DMS79 (cell line): ENCODE measurements around the gene C1QTNF9B.
"Not testable (repeated sequence)": the region's sequence is repeated elsewhere in the genome, so short reads cannot be mapped to it uniquely, and the experiment has no call there.

Experiments used
- DNase-seq: peaks from one replicate; lab custom pipeline; 2025; lab: John Stamatoyannopoulos, UW

The C1QTNF9B gene

DNA sequence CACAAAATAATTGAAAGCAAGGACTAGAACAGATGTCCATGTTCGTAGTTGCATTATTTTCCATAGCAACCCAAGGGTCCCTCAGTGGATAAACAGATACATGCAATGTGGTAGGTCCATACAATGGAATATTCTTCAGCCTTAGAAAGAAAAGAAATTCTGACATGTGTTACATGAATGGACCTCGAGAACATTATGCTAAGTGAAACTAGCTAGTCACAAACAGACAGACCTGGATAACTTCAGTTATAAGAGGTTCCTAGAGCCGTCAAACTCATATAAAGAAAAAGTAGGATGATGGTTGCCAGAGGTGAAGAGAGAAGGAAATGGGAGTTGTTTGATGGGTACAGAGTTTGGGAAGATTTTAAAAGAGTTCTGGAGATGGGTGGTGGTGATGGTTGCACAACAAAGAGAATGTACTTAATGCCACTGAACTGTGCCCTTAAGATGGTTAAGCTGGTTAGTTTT lies at the start of gene C1QTNF9B:
Gene C1QTNF9B (minus strand): TSS at position 51 of the 468 bp plus-strand sequence.
- DNase-seq: not testable (repeated sequence)

DNA sequence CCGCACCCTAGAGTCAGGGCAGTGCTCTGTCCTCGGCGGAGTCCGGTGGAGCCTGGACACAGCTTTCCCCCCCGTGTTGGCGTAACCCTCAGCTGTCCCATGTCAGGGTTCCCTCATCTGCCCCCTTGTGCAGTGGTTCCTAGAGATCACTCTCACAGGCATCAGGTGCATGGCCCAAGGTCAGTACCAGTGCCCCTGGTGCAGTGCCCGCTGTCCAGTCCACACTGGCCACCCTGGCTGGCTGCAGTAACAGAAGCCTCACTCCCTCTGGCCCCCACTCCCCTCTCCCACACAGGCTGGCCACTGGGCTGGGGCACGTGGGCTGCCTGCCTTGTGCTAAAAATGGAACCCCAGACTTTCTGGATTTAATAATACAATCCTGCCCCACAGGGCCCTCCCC lies 49.6 kb upstream of the C1QTNF9B start:
- no peak for DNase-seq

DNA sequence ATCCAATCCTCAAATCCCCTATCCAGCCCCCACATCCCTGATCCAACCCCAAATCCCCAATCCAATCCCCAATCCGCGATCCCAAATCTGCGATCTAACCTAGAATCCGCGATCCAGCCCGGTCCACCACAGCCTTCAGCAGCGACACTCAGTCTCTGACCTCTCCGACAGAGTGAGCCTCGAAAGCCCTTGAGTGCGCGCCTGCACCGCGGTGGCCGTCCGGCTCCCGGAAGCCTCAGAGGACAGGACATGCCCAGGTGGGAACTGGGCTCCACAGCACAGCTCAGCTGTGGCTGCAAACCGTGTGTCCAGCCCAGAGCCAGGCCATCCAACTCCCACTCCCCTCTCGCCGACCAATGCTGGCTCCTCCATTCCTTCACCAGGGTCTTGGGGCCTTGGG lies 48.8 kb upstream of the C1QTNF9B start:
- no peak for DNase-seq

DNA sequence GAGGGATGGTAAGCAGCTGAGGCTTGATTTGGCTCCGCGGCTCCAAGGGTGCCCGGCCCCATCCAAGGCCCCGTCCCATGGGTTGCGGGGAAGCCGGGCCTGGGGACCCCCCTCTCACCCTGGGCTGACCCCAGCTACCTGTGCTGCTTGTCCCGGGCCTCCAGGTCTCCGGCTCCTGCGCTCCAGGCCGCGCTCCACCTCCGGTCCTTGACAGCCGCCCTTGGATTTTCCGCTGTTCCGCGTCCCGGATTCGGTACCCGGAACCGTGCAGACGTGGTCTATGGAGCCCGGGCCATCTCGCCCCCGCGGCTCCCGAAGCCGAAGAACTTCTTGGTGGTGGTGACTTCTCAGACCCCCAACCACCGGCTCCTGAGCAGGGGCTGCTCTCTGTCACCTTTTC lies 48.3 kb upstream of the C1QTNF9B start:
- DNase-seq: no peak

DNA sequence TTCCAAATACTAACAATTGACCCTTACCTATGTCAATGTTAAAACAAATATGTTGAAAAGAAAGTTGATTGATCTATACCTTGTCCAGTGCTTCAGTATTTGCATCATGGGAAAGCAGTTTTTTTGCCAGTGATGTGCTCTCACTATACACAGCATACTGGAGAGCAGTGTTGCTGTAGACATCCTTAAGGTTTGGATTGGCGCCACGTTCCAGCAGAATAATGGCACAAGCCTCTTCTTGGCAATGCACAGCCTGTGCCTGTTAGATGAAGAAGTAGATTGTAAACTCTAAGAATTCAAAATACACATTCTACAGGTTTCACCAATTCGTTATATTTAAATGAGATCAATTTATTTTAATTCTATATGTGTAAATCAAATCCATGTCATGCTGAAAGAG lies 43.9 kb upstream of the C1QTNF9B start:
- DNase-seq: no peak

DNA sequence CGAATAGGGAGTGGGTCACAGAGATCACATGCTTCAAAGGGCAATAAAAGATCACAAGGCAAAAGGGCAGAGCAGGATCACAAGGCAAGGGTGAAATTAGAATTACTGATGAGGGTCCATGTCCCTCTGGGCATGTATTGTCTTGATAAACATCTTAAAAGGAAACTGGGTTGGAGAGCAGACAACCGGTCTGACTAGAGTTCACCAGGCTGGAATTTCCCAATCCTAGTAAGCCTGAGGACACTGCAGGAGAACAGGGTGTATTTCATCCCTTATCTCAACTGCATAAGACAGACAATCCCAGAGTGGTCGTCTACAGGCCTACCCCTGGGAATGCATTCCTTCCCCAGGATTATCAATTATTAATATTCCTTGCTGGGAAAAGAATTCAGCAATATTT lies 42.4 kb upstream of the C1QTNF9B start:
- not testable (repeated sequence) for DNase-seq

DNA sequence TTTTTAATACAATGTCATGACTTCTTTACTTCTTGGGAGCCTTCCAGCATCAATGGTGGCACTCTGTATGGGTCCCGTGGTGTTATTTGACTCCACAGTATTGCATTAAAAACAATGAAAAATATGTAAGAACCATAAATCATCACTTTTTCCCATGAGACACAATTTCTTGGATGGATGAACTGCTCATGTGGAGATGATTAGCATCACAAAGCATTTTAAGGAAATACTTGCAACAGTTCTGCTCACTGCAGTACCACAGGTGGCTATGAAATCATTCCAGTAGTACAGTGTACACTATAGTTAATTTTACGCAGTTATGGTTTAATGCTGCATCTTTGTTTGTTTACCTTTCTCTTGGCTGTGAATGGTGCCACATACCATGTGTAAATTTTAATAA lies 37.2 kb upstream of the C1QTNF9B start:
- DNase-seq: no peak

DNA sequence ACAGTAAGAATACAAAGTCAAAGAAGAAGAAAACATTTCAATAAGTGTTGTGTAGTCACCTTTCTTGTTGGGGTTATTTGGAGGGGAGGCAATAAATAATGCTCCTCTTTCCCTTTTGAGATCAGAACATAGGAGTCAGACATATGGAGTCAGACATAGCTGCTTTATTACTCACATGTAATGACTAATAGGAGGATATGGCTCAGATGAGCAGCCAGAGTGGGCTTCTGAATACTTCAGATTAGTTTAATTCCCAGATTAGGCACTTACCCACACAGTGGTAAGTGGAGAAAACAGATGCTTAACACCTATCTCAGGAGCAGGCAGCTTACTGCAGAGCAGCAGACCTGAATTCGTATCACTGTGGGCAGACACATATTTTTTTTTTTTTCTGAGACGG lies 31.7 kb upstream of the C1QTNF9B start:
- DNase-seq: no peak

DNA sequence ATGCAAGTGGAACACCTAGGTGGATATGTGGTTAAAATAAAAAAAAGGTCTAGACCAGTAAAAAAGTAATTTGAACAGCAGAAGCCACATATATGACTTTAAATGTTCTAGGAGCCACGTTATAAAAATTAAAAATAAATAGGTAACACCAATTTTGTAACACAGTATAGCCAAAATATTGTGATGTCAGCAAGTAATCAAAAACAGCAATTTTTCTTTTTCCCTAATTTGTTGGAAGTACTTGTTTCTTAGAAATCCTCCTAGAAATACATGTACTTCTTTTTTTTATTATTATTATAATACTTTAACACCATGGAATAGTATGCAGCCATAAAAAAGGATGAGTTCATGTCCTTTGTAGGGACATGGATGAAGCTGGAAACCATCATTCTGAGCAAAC lies 25.7 kb upstream of the C1QTNF9B start:
- no peak for DNase-seq

DNA sequence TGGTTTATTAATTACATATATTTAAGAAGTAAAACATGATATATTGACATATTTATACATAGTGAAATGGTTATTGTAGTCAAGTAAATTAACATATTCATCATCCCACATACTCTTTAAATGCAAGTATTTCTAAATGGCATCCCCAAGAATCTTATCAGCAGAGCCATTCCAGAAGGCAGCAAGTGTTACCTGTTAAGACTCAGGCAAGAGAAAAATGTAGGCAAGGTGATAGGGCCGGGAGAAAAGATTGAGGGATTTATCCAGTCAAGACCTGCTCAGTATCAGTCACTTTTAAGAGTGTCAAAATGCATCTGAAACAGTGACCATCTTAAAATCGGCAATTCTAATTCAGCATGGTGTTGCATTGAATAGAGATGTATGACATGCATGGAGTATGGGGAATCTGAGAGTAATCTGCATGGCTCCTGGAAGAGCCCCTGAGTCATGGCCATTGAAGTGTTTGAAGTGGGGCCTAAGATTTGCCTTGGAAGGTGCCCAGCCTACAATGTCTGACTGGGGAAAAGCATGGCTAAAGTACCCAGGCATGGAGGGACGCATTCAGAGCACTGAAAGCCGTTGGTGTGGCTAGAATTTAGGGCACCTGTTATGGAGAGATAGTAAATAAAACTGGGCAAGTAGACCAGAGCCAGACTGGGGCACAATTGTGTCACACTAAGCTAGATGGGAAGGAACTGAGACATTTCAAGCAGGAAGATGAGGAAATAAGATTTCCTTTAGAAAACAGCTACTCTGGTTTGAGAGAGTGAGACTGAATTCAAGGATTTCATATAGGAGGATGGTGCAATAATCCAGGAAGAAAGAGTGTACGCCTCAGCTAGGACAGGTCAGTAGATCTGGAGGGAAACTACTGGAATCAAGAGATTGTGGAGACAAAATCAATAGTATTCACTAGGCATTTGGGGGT lies 25.0 kb upstream of the C1QTNF9B start:
- no peak for DNase-seq

DNA sequence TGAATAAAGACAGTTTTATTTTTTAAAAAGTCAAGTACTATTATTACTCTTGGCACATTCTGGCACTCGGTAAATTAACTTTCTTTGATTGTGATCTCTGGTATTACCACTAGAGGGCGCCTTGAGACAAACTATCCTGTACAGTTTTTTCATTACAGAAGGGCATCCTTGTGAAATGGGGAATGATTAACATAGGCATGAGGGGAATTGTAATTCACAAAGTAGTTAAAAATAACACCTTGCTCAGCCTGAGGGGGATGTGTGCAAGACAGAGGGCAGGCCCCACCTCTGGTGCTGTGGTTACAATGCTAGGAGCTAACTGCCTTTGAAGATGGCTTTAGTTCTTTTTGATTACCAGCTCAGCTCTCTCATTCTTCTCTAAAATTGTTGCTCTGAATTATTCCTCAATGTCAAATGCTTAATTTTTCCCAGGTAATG lies 24.2 kb upstream of the C1QTNF9B start:
- DNase-seq: no peak

DNA sequence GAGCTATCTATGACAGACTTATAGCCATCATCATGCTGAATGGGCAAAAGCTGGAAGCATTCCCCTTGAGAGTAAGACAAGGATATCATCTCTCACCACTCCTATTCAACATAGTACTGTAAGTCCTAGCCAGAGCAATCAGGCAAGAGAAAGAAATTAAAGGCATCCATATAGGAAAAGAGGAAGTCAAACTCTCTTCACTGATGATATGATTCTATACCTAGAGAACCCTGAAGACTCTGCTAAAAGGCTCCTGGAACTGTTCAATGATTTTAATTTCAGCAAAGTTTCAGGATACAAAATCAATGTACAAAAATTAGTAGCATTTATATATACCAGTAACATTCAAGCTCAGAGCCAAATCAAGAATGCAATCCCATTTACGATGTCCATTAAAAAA lies 21.7 kb upstream of the C1QTNF9B start:
- DNase-seq: no peak

DNA sequence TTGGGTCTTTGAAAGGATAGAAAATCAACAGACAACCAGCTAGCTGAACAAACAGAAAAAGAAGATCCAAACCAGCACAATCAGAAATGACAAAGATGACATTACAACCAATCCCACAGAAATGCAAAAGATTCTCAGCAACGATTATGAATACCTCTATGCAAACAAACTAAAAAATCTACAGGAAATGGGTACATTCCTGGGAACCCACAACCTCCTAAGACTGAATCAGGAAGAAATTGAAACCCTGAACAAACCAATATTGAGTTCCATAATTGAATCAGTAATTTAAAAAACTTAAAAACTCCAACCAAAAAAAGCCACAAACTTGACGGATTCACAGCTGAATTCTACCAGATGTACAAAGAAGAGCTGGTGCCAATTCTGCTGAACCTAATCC lies 20.9 kb upstream of the C1QTNF9B start:
- no peak for DNase-seq

DNA sequence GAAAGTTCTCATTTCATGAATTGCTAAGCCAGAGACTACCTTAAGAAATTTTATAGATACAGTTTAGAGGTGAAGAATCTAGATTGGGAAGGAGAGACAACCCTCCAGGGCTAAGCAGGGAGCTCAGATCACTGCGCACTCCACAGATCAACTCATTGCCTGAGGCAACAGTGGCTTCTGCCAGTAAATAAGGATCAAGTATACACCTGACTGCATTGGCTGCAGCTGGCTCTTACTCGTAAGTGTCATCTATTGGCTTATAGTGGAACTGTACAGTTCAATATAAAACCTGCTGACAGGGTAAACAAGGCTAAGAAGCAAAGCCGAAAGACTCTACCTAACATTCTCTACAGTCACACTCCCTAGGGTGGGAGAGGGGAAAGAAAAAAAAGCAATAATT lies 18.0 kb upstream of the C1QTNF9B start:
- DNase-seq: no peak

DNA sequence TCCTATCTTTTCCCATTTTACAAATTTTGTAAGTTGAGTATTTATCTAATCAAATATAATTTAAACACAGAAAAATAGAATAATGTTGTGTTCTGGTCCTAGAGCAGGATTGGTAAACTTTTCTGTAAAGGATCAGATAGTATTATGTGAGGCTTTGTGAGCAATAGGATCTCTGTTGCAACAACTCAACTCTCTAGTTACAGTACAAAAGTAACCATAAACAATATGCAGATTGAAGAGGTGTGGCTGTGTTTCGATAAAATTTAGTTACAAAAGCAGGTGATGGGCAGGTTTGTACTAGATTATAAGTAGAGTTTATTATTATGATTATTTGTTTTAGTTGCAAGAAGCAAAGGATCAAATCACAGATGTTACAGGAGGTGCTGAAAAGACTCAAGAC lies 15.2 kb upstream of the C1QTNF9B start:
- DNase-seq: no peak

DNA sequence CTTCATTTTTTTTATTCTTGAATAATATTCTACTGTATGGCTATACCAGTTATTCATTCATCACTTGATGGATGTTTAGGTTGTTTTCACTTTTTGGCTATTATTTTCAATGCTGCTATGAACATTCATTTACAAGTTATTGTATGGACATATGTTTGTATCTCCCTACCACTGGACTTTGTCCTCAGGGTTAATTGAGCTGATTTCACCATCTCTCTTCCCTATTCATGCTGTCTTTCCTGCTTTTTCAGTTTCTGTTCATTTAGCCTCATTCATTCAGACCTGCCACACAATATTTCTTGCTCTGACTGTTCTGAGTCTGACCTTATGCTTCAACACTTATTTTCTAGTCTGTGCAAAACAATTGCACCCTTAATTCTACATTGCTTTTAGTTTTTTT lies 12.3 kb upstream of the C1QTNF9B start:
- no peak for DNase-seq

DNA sequence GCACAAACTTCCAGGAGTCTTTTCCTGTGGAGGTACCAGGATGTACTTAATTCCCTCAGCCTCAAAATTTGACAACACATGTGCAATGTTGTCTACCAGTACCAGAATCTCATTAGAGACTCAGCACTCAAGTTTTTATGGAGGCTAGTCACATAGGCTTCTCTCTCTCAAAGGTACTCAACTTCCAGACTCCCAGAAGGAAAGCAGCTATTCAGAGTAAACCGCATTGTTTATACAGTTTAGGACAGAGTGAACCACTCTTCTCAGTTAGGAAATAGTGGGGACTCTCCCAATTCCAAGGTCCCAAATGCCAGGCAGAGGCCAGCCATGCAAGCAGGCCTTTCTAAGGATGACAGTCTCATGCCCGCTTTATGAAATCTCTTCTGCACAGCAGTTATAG lies 8.5 kb upstream of the C1QTNF9B start:
- DNase-seq: no peak

DNA sequence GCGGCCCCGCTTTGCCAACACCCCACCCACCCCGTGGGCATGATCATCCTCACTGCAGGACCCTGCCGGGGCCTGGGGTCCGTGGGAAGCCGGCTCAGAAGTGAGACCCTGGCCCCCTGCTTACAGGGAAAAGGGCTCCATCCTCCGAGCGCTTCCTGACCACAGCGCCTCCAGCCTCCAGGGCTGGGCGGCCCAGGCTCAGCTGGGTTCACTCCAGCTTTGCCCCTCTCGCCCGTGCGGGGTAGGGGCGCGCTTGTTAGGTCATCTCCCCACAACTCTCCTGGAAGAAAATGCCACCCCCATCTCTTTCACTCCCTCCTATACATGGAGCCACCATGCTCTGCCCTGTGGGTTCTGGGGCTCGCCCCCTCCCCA lies 6.6 kb upstream of the C1QTNF9B start:
- no peak for DNase-seq

DNA sequence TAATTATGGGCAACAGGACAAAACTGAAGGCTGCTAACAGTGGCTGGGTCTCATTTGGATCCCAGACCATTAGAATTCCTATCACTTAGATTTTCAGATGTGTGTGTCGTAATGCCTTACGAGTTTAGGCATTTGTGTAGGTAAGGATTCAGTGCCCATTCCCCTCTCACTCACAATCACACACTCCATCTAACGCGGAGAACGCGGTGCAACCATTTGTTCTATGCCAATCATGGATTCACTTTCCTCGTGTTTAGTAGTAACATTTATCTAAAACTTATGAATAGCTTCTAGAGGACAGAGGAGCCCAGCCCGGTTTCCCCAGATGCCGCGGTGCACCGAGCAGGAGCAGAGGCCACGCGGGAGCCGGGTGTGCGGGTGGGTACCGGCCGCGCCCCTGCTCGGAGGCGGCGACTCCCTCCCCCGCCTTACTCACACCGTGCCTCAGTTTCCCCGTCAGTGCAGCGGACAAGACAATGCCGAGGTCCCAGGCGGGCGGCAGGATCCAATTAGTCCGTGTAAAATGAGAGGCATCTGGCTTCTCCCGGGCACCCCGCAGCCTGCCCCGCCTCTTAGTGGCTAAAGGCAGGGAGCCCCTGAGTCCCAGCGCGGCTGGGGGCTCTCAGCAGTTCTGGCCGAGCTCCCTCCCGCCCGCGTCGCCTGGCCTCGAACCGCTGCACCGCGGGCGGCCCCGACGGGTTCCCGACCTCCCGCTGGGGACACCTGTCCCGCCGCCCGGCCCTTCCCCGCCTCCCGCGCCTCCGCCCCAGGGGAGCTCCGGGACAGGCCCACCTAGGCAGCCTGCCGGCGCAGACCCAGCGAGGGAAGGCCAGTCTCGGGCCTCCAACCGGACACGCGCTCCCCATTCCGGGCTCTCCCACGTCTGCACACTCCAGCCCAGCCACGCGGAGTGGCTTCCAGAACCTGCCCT lies 5.9 kb upstream of the C1QTNF9B start:
- no peak for DNase-seq

DNA sequence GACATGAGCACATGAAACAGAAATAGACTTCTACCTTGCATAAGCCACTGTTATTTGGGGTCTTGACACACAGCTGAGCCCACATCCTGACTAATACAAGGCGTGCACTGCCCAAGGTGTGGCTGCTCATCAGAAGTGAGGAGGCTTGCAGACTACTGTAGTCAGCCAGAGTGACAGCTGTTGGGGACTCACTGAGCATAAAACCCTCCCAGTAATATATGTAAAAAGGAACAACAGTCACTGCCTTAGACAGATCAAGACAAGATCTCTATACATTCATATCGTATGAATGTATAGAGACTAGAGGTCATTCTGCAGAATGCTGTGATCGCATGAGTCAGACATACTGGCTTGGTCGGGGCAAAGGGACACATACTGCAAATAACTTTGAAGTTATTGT lies 4.1 kb upstream of the C1QTNF9B start:
- DNase-seq: no peak

DNA sequence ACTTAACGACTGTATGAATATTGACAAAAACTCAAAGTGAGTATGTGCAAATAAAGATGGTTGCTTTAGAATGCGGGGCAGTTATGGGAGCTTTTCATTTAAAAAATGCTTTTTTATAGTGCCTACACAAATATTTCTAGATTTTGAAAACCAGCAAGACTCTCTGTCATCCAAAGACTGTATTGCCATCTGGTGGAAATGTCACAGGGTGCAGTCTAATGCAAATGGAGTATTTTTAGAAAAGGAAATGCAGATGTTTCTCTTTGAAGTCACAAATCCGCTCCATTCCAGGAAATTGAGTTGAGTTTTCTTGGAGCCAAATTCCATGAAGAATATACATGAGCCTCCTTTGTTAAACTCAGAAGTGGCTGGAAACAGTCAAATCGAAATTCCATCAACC lies 2.3 kb upstream of the C1QTNF9B start:
- DNase-seq: no peak

DNA sequence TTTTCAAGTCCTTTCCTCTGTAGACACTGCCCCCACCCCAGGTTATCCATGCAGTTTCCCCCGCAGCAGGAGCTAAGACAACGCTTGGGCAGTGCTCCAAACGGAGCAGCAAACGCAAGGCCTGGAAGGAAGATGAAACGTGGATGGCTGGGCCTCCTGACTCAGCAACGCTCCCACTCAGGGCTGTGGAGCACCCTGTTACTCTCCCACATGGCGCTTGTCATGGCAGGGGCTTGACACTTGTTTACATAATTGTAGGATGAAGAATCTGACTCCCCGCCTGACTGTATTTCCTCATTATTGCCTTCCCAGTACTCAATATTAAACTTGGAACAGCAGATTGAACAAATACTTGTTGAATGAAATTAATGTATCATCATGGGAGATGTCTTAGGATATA lies 799 bp upstream of the C1QTNF9B start:
- DNase-seq: no peak

DNA sequence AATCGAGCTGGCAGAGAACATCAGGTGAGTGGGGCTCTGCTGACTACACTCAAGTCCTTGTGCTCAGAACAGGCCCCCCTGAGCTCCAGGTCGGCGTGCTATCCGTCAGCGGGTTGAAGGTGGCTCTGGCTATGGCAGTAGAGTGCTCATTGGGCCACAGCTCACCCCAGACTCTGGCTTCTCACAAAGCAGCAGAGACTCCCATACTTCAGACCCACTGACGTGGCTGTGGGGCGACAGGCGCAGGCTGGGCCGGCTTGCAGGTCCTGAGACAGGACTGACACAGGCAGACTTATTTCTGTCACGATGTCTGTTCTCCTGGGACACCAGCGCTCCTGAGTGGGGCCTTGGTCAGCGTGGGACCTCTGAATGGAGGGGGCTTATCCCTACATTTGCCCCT lies 2.6 kb downstream of the C1QTNF9B start:
- DNase-seq: not testable (repeated sequence)
